EL (cell line): ENCODE data around the gene PRSS48.
A peak's percentile ranks its signal among the peaks of the same experiment; 100 is the strongest.
"Not testable (repeated sequence)": the region's sequence is repeated elsewhere in the genome, so short reads cannot be mapped to it uniquely, and the experiment has no call there.

ENCODE experiments used
- DNase-seq: peaks from one replicate; pipeline ENCODE4 v3.0.0-alpha.2; 2016

The PRSS48 gene, protein sequence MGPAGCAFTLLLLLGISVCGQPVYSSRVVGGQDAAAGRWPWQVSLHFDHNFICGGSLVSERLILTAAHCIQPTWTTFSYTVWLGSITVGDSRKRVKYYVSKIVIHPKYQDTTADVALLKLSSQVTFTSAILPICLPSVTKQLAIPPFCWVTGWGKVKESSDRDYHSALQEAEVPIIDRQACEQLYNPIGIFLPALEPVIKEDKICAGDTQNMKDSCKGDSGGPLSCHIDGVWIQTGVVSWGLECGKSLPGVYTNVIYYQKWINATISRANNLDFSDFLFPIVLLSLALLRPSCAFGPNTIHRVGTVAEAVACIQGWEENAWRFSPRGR

DNA sequence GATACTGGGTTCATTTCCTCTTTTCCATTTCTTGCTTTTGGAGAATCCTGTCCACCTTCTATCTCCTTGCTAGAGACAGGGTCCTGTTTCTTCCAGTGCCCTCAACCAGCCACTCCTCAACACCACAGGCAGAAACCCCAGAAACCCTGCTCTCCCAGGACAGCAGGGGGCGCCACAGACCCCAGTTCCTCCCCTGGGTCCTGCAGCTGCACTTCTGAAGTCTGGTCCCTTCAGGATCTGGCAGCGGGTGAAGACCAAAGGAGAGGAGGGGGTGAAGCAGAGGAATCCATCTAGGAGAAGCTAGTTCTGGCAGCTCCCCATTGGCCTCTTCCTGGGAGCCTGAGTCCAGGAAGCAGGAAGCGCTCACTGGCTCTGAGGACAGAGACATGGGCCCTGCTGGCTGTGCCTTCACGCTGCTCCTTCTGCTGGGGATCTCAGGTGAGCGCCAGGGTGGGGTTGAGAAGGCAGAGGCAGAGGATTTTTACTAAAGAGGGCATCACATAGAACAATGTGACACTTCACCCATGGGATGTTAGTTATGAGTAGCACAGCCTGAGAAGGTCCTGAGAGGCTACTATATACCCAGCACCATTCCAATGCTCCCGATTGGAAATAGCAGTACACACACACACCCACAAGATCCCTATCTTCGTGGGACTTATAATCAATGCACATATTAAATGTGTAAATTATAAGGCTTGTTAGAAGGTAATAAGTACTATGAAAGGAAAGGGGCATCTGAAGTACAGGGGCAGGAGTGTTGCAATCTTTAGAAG is at the start of gene PRSS48:
Gene PRSS48 (plus strand): TSS at position 375 of the 776 bp plus-strand sequence. CDS start 12 bp downstream, at position 387.
- peak; percentile 60 for DNase-seq

DNA sequence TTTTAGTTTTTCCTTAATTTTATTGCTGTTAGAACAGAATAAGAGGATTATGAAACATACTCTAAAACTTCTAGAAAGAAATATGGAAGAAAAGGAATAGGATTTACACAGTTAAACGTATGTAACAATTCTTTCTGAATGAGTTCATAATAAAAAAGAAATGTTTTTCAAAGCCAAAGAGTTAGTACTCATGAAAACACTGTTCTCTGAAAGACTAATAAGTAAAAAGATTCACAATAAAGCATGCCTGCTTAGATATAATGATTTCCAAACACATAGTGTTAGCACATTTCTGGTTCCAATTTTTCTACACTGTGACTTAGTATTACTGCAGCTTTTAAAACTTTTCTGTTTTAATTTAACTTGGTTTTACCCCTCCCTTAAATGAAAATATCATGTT is 49.8 kb upstream of the PRSS48 start:
- DNase-seq = no peak

DNA sequence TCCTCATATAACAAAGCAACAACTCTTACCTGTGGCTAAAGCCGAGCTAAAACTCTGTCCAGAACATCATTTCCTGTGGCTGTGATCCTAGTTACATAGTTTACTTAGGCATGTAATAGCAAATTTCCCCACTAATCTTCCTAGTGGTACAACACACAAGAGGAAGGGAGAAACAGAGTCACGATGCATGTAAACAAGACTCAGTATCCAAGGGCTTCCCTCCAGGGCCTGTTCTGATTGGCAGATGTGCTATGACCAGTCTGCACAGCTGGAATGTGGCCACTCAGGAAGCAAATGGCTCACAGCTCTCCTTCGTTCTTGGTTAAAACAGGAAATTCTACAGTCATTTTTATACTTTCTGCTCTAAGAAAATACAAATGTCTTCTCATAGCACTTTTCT is 49.2 kb upstream of the PRSS48 start:
- peak; percentile 62 for DNase-seq

DNA sequence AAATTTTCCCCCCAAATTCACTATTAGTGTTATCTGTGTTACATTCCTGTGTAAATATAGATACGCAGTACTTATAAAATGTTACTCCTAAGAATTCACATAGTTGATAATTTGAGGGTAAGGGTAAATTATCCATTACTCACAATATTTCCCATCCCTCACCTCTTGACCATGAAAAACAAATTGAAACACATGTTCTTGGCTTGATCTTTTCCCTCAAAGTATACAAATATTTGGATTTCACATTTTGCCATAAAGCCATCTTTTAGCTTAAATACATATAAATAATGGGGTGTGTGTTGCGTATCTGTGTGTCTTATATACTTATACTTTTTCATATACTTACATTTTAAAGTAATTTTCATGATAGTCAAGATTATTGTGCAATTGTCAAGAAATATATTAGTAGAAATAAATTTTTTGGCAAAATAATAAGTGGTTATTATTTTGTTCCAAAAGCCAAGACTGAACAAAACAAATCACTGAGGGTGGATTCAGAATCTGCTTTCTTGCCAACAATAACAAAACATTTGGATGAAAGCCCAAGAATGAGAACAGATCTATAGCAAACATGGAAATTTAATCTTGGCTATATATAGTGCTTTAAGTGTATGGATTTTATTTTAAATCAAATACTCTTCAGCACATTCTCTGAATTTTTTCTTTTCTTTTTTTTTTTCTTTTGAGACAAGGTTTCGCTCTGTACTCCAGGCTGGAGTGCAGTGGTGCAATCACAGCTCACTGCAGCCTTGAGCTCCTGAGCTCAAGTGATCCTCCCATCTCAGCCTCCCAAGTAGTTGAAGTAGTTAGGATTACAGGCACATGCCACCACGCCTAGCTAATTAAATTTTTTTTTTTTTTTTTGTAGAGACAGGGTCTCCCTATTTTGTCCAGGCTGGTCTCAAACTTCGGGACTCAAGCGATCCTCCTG is 48.5 kb upstream of the PRSS48 start:
- peak; percentile 22 for DNase-seq

DNA sequence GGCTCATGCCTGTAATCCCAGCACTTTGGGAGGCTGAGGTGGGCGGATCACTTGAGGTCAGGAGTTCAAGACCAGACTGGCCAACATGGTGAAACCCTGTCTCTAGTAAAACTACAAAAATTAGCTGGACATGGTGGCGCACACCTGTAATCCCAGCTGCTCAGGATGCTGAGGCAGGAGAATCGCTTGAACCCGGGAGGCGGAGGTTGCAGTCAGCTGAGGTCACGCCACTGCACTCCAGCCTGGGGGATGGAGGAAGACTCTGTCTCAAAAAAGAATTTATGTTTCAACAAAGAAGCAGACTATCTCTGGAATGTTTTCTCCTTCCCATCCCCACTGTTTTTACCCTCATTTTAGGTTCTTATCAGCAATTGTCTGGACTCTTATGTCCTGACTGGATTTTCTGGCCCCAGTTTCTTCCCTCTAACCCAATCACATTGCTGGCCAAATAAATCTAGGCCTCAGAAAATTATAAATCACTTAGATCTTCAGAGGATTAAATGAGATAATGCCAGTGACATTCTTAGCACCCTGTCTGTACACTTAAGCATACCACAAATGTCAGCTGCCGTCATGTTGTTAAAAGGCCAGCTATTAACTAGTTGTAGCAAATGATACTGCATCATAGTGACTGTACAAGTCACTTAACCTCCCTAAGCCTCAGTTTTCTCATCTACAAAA is 44.9 kb upstream of the PRSS48 start:
- no peak for DNase-seq

DNA sequence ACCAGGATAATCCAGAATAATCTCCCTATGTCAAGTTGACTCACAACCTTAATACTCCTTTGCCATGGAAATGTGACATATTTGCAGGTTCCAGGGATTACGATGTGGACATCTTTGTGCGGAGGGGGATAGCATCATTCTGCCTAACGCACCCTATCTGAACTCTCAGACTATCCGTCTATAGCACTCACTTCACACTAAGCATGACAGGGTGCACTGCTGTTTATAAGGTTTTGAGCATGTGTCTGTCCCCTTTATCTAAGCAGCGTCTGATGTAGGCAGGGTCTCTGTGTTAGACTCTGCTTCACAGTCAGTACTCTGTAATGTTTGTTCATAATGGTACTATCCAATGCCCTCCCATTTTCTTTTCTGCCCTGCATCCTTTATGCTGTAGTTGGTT is 43.4 kb upstream of the PRSS48 start:
- DNase-seq = no peak

DNA sequence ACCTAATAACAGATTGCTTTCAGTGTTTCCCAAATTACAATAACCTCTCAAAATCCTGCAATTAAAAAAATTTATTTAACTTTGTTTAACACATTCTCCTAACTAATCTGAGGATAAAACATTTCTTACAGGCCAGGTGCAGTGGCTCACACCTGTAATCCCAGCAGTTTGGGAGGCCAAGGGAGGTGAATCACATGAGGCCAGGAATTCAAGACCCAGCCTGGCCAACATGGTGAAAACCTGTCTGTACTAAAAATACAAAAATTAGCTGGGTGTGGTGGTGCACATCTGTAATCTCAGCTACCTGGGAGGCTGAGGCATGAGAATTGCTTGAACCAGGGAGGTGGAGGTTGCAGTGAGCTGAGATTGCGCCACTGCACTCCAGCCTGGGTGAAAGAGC is 41.6 kb upstream of the PRSS48 start:
- not testable (repeated sequence) for DNase-seq

DNA sequence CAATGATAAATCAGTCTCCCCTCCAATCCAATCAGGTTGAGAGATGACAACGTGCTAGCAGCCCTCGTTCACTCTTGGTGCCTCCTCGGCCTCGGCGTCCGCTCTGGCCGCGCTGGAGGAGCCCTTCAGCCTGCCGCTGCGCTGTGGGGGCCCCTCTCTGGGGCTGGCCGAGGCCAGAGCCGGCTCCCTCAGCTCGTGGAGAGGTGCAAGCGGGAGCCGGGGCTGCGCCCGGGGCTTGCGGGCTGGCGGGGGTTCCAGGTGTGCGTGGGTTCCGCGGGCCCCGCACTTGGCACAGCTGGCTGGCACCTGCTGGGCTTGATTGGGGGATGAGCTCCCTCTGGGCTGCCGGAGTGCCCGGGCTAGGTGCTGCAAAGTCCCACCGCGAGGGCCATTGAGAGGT is 40.9 kb upstream of the PRSS48 start:
- no peak for DNase-seq

DNA sequence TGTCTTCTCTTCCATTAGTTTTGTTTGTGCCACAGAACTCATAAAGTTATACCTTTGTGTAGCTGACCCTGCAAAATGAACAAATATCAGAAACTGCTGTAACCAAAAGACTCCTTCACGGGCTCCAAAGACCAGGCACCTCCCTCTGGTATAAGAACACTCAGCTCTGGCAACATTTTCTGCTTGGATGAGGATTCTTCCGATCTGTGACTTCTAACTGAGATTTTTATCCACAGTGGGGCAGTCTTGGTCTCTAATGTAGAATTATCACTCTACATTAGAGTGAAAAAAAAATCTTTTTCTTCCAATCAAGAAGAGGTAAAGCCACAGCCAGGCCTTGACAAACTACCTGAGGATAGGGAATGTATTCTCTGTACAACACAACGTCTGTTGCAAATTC is 38.5 kb upstream of the PRSS48 start:
- no peak for DNase-seq

DNA sequence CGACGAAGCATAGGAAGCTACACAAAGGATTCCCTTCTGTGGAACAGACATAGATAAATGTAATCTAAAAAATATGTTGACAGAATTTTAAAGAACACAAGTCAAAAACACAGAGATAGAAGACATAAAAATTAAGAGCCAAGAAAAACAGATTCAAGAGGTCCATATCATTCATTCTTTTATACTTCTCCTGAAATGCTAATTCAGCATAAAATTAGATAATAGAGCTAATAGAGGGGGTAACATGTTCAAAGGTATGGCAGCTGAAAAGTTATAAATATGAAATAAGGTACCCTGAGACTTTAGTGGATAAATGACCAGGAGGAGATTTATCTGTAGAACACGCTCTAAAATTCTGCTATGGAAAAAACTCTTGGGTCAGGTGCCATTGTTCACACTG is 37.4 kb upstream of the PRSS48 start:
- DNase-seq = no peak

DNA sequence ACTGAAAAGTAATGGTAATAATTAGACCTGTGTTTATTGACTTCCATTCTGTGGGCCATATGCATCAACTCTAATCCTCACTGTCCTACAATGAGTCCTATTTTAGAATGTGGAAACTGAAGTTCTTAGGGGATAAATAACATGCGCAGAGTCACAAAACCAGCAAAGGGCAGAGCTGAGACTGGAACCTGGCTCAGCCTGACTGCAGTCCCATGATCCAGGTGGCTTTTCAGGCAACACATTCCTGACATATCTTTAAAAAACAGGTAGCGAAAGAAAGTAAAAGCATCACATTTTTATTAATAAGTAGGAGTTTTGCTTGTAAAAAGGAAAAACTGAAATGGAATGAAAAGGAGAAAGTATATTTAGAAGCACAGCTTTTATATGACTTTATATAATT is 34.7 kb upstream of the PRSS48 start:
- DNase-seq = no peak

DNA sequence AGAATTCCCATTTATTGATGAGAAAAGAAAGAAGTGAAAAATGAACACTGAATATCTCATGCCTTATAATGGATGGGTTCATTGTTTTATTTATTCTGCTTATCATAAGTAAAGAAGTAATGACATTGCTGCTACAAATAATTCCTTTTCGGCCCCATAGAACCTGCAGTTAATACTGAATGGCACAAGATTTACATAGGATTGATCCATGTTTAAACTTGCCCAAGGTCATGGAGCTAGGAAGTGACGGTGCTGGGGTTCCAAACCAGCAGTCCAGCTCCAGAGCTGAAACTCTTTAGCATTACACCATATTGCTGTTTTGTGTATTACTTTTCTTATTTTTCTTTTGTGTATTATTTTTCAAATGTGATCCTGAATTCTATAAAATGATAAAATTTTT is 30.2 kb upstream of the PRSS48 start:
- no peak for DNase-seq

DNA sequence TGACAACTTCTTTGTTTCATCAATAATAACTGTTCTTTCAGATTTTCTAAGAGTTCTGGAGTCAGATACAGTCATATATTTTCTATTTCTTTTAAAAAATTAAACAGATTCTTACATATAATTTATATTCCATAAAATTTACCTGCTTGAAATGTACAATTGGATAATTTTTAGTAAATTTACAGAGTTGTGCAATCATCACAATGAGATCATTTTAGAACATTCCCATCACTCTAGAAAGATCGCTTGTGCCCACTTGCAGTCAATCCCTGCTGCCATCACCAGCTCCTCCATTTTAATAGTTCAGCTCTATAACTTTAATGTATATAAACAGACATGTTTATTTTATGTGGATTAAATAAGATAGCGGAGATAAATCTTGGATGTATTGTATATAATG is 29.6 kb upstream of the PRSS48 start:
- DNase-seq = no peak

DNA sequence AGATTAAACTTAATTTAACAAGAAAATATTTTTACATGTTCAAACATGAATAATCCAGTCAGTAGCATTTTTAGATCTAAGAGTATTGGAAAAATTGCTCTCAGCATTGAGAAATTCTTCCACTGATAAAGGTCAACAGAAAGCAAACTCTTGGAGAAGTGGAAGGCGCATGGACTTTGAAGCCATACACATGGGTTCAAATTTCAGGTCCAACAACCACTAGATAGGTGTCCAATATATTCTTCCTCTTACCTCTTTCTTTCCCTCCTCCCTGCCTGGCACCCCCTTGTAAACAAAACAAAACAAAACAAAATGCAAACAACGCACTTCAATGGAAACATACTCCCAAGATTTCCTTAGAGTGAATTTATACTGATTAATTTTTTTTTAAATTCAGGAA is 28.4 kb upstream of the PRSS48 start:
- DNase-seq = no peak

DNA sequence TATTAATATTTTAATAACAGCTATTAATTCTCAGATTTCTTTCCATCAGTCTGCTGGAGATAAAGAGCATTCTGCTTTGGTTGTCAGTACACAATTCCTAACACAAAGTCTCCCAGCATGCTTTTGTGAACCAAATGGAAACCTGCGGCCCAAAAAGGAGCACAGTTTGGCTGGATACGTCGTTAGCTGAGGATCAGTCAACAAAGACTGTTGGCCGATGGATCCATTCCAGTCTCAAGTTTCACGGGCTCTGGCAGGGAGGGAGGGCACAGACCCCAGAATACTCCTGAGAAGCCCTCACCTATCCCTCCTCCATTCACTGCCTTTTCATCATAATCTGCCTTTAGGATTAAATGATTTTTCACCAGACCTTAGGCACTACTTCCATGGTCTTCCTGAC is 26.3 kb upstream of the PRSS48 start:
- DNase-seq = no peak

DNA sequence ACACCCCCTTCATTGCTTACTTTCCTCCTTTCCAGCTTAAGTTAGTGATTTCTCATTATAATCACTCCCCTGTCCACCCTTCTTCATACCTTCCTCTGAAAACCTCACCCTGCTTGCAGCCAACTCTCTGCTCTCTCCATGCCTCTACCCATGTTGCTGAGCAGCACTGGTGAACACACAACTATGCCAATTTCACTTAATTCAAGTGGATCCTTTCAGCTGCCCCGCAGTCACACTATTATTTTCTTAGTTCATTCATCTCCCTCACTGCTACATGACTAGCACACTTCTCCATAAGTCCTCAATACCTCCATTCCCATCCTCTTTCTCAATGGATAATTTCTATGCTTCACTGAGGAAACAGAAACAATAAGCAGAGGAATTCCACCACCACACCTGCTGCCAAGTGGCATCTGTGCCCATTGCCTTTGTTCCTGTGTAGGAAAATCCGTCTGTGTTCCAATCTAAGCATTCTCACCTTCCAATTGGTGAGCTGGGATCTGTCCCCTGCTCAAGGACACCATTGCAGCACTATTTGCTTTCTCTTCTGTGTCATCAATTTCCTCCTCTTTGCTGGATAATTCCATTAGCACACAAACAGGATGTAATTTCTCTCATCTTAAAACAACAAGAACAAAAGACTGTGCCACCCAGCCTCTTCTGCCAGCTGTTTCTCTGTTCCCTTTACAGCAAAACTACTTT is 25.2 kb upstream of the PRSS48 start:
- DNase-seq = no peak

DNA sequence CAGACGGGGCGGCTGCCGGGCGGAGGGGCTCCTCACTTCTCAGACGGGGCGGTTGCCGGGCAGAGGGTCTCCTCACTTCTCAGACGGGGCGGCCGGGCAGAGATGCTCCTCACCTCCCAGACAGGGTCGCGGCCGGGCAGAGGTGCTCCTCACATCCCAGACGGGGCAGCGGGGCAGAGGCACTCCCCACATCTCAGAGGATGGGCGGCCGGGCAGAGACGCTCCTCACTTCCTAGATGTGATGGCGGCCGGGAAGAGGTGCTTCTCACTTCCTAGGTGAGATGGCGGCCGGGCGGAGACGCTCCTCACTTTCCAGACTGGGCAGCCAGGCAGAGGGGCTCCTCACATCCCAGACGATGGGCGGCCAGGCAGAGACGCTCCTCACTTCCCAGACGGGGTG is 21.7 kb upstream of the PRSS48 start:
- not testable (repeated sequence) for DNase-seq

DNA sequence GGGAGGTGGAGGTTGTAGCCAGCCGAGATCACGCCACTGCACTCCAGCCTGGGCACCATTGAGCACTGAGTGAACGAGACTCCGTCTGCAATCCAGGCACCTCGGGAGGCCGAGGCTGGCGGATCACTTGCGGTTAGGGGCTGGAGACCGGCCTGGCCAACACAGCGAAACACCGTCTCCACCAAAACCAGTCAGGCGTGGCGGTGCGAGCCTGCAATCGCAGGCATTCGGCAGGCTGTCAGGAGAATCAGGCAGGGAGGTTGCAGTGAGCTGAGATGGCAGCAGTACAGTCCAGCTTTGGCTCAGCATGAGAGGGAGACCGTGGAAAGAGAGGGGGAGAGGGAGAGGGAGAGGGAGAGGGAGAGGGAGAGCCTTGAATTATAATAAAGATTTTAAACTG is 21.3 kb upstream of the PRSS48 start:
- not testable (repeated sequence) for DNase-seq

DNA sequence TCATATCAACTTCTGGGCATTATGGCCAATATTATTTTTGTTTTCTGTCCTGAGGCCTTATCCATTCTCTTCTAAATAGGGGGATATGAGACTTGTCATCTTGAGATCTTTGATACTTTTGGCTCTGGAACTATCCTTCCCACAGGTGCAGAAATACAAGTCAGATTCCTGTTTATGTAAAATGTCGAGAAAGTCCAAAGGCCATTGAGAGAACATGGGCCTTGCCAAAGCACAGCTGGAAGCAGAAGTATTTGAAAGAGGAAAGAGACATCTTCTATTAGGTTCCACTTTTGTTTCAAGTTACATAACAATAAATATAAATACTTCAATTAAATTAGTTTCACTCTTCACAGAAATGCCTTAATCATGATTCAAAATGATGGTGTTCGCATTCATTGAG is 20.8 kb upstream of the PRSS48 start:
- no peak for DNase-seq

DNA sequence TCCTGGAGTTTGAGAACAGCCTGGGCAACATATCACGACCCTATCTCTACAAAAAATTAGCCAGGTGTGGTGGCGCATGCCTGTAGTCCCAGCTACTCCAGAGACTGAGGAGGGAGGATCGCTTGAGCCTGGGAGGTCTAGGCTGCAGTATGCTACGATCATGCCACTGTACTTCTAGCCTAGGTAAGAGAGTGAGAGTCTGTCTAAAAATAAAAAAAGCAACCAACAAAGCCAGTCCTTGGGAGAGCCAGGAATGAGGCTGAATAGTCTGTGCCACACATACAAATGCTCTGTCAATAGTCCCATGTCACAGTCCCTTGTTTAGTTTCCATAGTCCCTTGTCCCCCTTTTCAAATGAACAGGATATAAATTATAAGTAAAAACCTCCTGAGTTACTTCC is 19.3 kb upstream of the PRSS48 start:
- DNase-seq = no peak

DNA sequence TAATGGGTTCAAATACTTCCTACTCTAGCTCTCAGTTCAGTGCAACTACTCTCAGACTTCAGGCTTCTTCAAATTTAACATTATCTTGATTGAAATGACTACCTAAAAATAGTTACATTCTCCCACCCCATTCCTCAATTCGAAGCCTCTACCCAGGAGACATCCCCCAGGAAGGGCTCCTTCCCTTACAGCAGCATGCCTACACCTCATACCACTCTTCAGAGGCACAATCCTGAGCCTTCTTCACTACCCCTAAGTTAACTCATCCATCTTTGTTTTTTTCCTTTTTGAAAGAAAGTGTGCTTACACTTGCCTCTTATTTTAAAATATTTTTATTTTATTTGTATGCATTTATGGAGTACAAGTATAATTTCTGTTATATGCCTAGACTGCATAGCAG is 17.2 kb upstream of the PRSS48 start:
- DNase-seq = no peak

DNA sequence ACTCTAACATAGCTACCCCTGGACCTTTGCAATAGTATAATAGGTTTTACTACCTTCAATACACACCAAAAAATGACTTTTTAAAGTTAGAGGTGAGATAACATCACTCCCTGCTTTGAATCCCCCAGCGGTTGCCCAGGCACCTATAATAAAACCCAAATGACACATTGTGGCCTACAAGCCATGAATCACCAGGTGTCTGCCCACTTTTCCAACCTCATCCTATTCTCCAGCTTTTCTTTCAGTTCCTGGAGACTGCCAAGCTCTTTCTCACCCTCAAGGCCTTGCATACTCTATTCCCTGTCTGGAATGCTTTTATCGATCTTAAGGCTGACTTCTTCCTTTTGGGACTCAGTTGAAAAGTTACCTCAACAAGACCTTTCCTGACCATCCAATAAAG is 16.4 kb upstream of the PRSS48 start:
- peak; percentile 5 for DNase-seq
